ENCODE results near the gene FARP2.

GRCh38 chr2:241495172-241496002 lies 139.3 kb downstream of the FARP2 start:
- TF ChIP-seq TEAD3 (CRISPR knock-in tag; optimal IDR thresholded peaks at IDR 0.05; ENCODE audit: borderline replicate concordance) (no peak), ATF7 (IDR thresholded peaks at IDR 0.05) (no peak), ATF7 (CRISPR knock-in tag; IDR thresholded peaks at IDR 0.05) (no peak), ZKSCAN8 (CRISPR knock-in tag; IDR thresholded peaks at IDR 0.05; ENCODE audit: borderline replicate concordance) (no peak), ZNF749 (CRISPR knock-in tag; IDR thresholded peaks at IDR 0.05; ENCODE audit: borderline replicate concordance) (no peak), MTA1 (CRISPR knock-in tag; IDR thresholded peaks at IDR 0.05; ENCODE audit: borderline replicate concordance) (no peak), TGIF2 (CRISPR knock-in tag; IDR thresholded peaks at IDR 0.05) (no peak), CTCF (CRISPR knock-in tag; IDR thresholded peaks at IDR 0.05) (no peak), EZH2 (conservative IDR thresholded peaks at IDR 0.05; ENCODE audit: low read depth, low read length) (no peak), HOMEZ (CRISPR knock-in tag; IDR thresholded peaks at IDR 0.05; ENCODE audit: low read depth) (no peak), ZNF558 (CRISPR knock-in tag; IDR thresholded peaks at IDR 0.05; ENCODE audit: borderline replicate concordance) (no peak), RAD21 (CRISPR knock-in tag; IDR thresholded peaks at IDR 0.05) (no peak), REST (IDR thresholded peaks at IDR 0.05; ENCODE audit: borderline replicate concordance in 1 of 2, low read depth in 1 of 2, low read length in 2 of 2) (no peak), FOSL1 (CRISPR knock-in tag; IDR thresholded peaks at IDR 0.05; ENCODE audit: borderline replicate concordance) (no peak)

All from HepG2 (cell line).